OCI-LY3 (cell line): Measurements from ENCODE around the gene GOLT1A.

Experiments
- EZH2phosphoT487 ChIP-seq: fragments of 200-600 bp; shearing (Covaris generic); IDR thresholded peaks from 2 replicates; pipeline ENCODE4 v1.6.1; 2018; ENCODE audit warnings: antibody characterized with exemption, mixed run types, low read depth
- TF ChIP-seq, protein P1 (sequence below): fragments of 200-600, 300-600 bp; sonication (generic); IDR thresholded peaks from 2 replicates; pipeline ENCODE4 v1.5.1; 2014; ENCODE audit warnings: antibody characterized with exemption, low read length, low read depth

GRCh38 chr1:204218552-204218951, 4.8 kb upstream of the GOLT1A start:
- TF ChIP-seq, protein P1, sequence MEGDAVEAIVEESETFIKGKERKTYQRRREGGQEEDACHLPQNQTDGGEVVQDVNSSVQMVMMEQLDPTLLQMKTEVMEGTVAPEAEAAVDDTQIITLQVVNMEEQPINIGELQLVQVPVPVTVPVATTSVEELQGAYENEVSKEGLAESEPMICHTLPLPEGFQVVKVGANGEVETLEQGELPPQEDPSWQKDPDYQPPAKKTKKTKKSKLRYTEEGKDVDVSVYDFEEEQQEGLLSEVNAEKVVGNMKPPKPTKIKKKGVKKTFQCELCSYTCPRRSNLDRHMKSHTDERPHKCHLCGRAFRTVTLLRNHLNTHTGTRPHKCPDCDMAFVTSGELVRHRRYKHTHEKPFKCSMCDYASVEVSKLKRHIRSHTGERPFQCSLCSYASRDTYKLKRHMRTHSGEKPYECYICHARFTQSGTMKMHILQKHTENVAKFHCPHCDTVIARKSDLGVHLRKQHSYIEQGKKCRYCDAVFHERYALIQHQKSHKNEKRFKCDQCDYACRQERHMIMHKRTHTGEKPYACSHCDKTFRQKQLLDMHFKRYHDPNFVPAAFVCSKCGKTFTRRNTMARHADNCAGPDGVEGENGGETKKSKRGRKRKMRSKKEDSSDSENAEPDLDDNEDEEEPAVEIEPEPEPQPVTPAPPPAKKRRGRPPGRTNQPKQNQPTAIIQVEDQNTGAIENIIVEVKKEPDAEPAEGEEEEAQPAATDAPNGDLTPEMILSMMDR, result no peak
- no peak for TF ChIP-seq EZH2phosphoT487
